Osteoblast (primary cell): ENCODE data around the gene SLC19A1. TPM values are rescaled to one million over a fixed set of nuclear protein-coding genes. Genes with fewer than 3 reads are reported as not detected.

ENCODE experiments used
- DNase-seq: peaks from one replicate; pipeline ENCODE4 v3.0.0; 2011; ENCODE audit warnings: low spot score, mixed read lengths; ENCODE audit not compliant: insufficient read length; ENCODE audit errors: missing footprints
- H2AFZ ChIP-seq: 2 replicates; pipeline ENCODE4 v1.6.0; 2011; ENCODE audit warnings: mild to moderate bottlenecking, low read length
- H3K27ac ChIP-seq: 2 replicates; pipeline ENCODE4 v1.5.1; 2011; ENCODE audit warnings: mild to moderate bottlenecking, low read depth, low read length, moderate library complexity
- H3K27me3 ChIP-seq: 2 replicates; pipeline ENCODE4 v1.6.0; 2012; ENCODE audit warnings: mild to moderate bottlenecking, control low read depth, inconsistent platforms, low read length, moderate library complexity; ENCODE audit not compliant: insufficient read depth
- H3K36me3 ChIP-seq: 2 replicates; pipeline ENCODE4 v1.5.1; 2011; ENCODE audit warnings: mild to moderate bottlenecking, low read length, control low read depth, moderate library complexity; ENCODE audit not compliant: insufficient read depth
- H3K4me1 ChIP-seq: 2 replicates; pipeline ENCODE4 v1.5.1; 2011; ENCODE audit warnings: mild to moderate bottlenecking, low read length, control low read depth, moderate library complexity; ENCODE audit not compliant: insufficient read depth
- H3K4me2 ChIP-seq: 2 replicates; pipeline ENCODE4 v1.6.0; 2011; ENCODE audit warnings: mild to moderate bottlenecking, low read length; ENCODE audit not compliant: insufficient read depth
- H3K4me3 ChIP-seq: fragments of 200-600 bp; sonication (generic); 3 replicates; pipeline ENCODE4 v1.5.1; 2012; ENCODE audit warnings: mild to moderate bottlenecking, low read length, inconsistent platforms; ENCODE audit not compliant: insufficient read depth
- H3K79me2 ChIP-seq: 2 replicates; pipeline ENCODE4 v1.6.0; 2012; ENCODE audit warnings: mild to moderate bottlenecking, low read length, control low read depth, inconsistent platforms; ENCODE audit not compliant: insufficient read depth
- H3K9me3 ChIP-seq: 2 replicates; pipeline ENCODE4 v1.5.1; 2011; ENCODE audit warnings: low read depth, low read length, control low read depth
- H4K20me1 ChIP-seq: 2 replicates; pipeline ENCODE4 v1.6.0; 2012; ENCODE audit warnings: mild to moderate bottlenecking, low read length, control low read depth; ENCODE audit not compliant: insufficient read depth
- CTCF ChIP-seq: IDR thresholded peaks from 2 replicates; pipeline ENCODE4 v1.5.1; 2011; ENCODE audit warnings: mild to moderate bottlenecking, low read depth, low read length, moderate library complexity; ENCODE audit errors: extremely low read depth
- total RNA-seq: library from RNA; depleted of rRNA; stranded (reverse); fragments of >200 nt; gene quantifications from 2 replicates; pipeline ENCODE4 v1.2.3, GENCODE V29; 2012

Gene SLC19A1
- total RNA-seq, 1 donor: 2.9 TPM

- H4K20me1 ChIP-seq: no peaks in the 10 kb centered on the region
- no peak for DNase-seq
- no peak overlapping the region for H3K4me2 ChIP-seq
- no peaks in the 10 kb centered on the region for H3K9me3 ChIP-seq
- H3K4me1 ChIP-seq: peaks cover 16% of the 10 kb centered on the region
- no peak overlapping the region for H3K4me3 ChIP-seq
- H3K27ac ChIP-seq: no peak overlapping the region
- no peaks in the 10 kb centered on the region for H3K79me2 ChIP-seq
- H3K27me3 ChIP-seq: peaks cover 4% of the 10 kb centered on the region
- no peaks in the 10 kb centered on the region for H3K36me3 ChIP-seq
- TF ChIP-seq CTCF: no peak
- no peak overlapping the region for H2AFZ ChIP-seq
Measured at GRCh38 chr21:45461806-45462341, 80.4 kb downstream of the SLC19A1 start.

GRCh38 chr21:45461369-45461750 is 80.9 kb downstream of the SLC19A1 start:
- TF ChIP-seq CTCF: no peak
- no peaks in the 10 kb centered on the region for H3K36me3 ChIP-seq
- peak overlapping the region; percentile 74 for H3K27ac ChIP-seq

GRCh38 chr21:45460611-45461368 is 81.5 kb downstream of the SLC19A1 start:
- H3K36me3 ChIP-seq: no peaks in the 10 kb centered on the region
- H2AFZ ChIP-seq: no peak overlapping the region
- H3K9me3 ChIP-seq: no peaks in the 10 kb centered on the region
- no peak overlapping the region for H3K4me3 ChIP-seq
- peak; percentile 99 for DNase-seq
- no peak for TF ChIP-seq CTCF
- H3K4me2 ChIP-seq: peak overlapping the region; percentile 18
- peaks cover 17% of the 10 kb centered on the region for H3K4me1 ChIP-seq
- H3K79me2 ChIP-seq: no peaks in the 10 kb centered on the region
- peaks cover 4% of the 10 kb centered on the region for H3K27me3 ChIP-seq
- peak overlapping the region; percentile 74 for H3K27ac ChIP-seq
- H4K20me1 ChIP-seq: no peaks in the 10 kb centered on the region

More at GRCh38 chr21:45461369-45461750, 80.9 kb downstream of the SLC19A1 start:
- Histone ChIP-seq H2AFZ (no peak overlapping the region), H3K9me3 (no peaks in the 10 kb centered on the region), H3K4me3 (no peak overlapping the region), H4K20me1 (no peaks in the 10 kb centered on the region), H3K4me2 (peak overlapping the region; percentile 18), H3K79me2 (no peaks in the 10 kb centered on the region), H3K27me3 (peaks cover 4% of the 10 kb centered on the region), H3K4me1 (peaks cover 16% of the 10 kb centered on the region)
- peak; percentile 65 for DNase-seq

- H3K79me2 ChIP-seq: no peaks in the 10 kb centered on the region
- peak overlapping the region; percentile 18 for H3K4me2 ChIP-seq
- no peaks in the 10 kb centered on the region for H3K36me3 ChIP-seq
- H3K27me3 ChIP-seq: peaks cover 4% of the 10 kb centered on the region
- peaks cover 23% of the 10 kb centered on the region for H3K4me1 ChIP-seq
- peak; percentile 87 for DNase-seq
- H4K20me1 ChIP-seq: no peaks in the 10 kb centered on the region
- H3K9me3 ChIP-seq: no peaks in the 10 kb centered on the region
- H3K27ac ChIP-seq: peak overlapping the region; percentile 74
- H3K4me3 ChIP-seq: no peak overlapping the region
- H2AFZ ChIP-seq: no peak overlapping the region
- no peak for TF ChIP-seq CTCF
Measured at GRCh38 chr21:45460011-45460565, 82.2 kb downstream of the SLC19A1 start.
